ENCODE results near the gene CCDC88C.
"Not testable (repeated sequence)": the region's sequence is repeated elsewhere in the genome, so short reads cannot be mapped to it uniquely, and the experiment has no call there.

The CCDC88C gene

GRCh38 chr14:91264151-91265150 lies 153.2 kb downstream of the CCDC88C start:
- FAIRE-seq, result no peak

GRCh38 chr14:91263329-91263728 lies 154.3 kb downstream of the CCDC88C start:
- no peak for FAIRE-seq

GRCh38 chr14:91261986-91262549 lies 155.6 kb downstream of the CCDC88C start:
- no peak for FAIRE-seq

- FAIRE-seq, result no peak
Measured at GRCh38 chr14:91261115-91261514, 156.5 kb downstream of the CCDC88C start.

GRCh38 chr14:91258876-91259275 lies 158.7 kb downstream of the CCDC88C start:
- no peak for FAIRE-seq

GRCh38 chr14:91258011-91258618 lies 159.5 kb downstream of the CCDC88C start:
- no peak for FAIRE-seq

- no peak for FAIRE-seq
Measured at GRCh38 chr14:91257328-91258010, 160.2 kb downstream of the CCDC88C start.

GRCh38 chr14:91256661-91257060 lies 161.0 kb downstream of the CCDC88C start:
- FAIRE-seq, result no peak

- no peak for FAIRE-seq
Measured at GRCh38 chr14:91255026-91255695, 162.5 kb downstream of the CCDC88C start.

GRCh38 chr14:91254461-91254860 lies 163.2 kb downstream of the CCDC88C start:
- FAIRE-seq, result no peak

GRCh38 chr14:91253795-91254323 lies 163.8 kb downstream of the CCDC88C start:
- no peak for FAIRE-seq

GRCh38 chr14:91252871-91253794 lies 164.5 kb downstream of the CCDC88C start:
- FAIRE-seq, result no peak

- no peak for FAIRE-seq
Measured at GRCh38 chr14:91250912-91251311, 166.7 kb downstream of the CCDC88C start.

GRCh38 chr14:91249841-91250616 lies 167.6 kb downstream of the CCDC88C start:
- no peak for FAIRE-seq

- no peak for FAIRE-seq
Measured at GRCh38 chr14:91246051-91246852, 171.4 kb downstream of the CCDC88C start.

GRCh38 chr14:91245616-91246015 lies 172.0 kb downstream of the CCDC88C start:
- FAIRE-seq, result not testable (repeated sequence)

- no peak for FAIRE-seq
Measured at GRCh38 chr14:91245029-91245428, 172.6 kb downstream of the CCDC88C start.

- no peak for FAIRE-seq
Measured at GRCh38 chr14:91244501-91244901, 173.1 kb downstream of the CCDC88C start, which contains the start of gene GPR68. TSS of gene GPR68 (minus strand) at chr14:91244704. CDS start at chr14:91235050, 9,654 bp downstream.

GRCh38 chr14:91243074-91243471 lies 174.5 kb downstream of the CCDC88C start:
- no peak for FAIRE-seq
